Right renal cortex interstitium (tissue), 3 donors: ENCODE data around the gene PARP4. TPM values are rescaled to one million over a fixed set of nuclear protein-coding genes. Genes with fewer than 3 reads are reported as not detected.
"Not testable (repeated sequence)": the region's sequence is repeated elsewhere in the genome, so short reads cannot be mapped to it uniquely, and the experiment has no call there.

Experiments
- DNase-seq, 3 donors: peaks; one replicate each; pipeline ENCODE4 v3.0.0-alpha.2; 2013; ENCODE audit warnings: low read depth in 3 of 3, low spot score in 2 of 3
- polyA plus RNA-seq, 3 donors: library from polyadenylated mRNA; unstranded; fragments of 120-200 nt; gene quantifications; one replicate each; pipeline ENCODE4 v1.2.1, GENCODE V29; 2013; ENCODE audit not compliant: insufficient read length in 3 of 3

PARP4 gene
- polyA plus RNA-seq, 3 donors: 39.8 to 49.5 (median 48.7) TPM

- DNase-seq: not testable (repeated sequence)
These were observed 6.3 kb downstream of the PARP4 start for GRCh38 chr13:24506283-24506682.

- no peak for DNase-seq
These were observed 6.8 kb downstream of the PARP4 start for GRCh38 chr13:24505756-24506155.

- DNase-seq: no peak
These were observed 7.3 kb downstream of the PARP4 start for GRCh38 chr13:24505256-24505655.

DNA sequence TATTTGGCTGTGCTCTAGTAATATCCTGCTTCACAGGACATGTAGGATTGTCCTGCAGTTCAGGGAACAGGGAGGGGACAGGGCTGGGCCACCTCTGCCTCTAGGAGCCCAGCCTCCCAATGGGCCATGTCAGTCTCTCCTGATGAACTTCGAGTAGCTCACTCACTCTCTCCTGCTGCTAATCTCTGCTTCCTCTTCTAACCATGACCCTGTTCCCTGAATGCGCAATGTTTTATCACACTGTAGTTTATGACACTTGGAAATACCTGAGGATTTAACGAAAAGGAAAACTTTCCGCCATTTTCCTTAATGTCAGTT is 9.2 kb downstream of the PARP4 start:
- no peak for DNase-seq

- no peak for DNase-seq
These were observed 9.8 kb downstream of the PARP4 start for GRCh38 chr13:24502533-24503378.

DNA sequence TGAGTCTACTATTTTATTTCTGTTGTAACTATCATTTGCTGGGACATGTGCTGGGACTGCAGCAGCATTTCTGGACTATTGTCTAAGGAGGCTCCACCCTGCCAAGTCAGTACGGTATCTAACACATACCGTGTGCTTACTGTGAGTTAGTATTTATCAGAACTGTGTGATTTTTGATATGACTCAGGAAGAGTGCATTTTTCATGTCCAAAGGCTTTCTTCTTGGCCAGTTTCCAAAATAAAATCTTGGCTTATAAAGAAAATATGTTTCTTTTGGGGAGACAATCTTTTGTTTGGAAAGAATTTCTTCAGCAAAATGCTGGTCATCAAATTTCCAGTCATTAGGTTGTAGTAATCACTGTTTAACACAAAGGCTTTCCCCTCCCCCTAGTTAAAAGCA is 11.6 kb downstream of the PARP4 start:
- DNase-seq: no peak

DNA sequence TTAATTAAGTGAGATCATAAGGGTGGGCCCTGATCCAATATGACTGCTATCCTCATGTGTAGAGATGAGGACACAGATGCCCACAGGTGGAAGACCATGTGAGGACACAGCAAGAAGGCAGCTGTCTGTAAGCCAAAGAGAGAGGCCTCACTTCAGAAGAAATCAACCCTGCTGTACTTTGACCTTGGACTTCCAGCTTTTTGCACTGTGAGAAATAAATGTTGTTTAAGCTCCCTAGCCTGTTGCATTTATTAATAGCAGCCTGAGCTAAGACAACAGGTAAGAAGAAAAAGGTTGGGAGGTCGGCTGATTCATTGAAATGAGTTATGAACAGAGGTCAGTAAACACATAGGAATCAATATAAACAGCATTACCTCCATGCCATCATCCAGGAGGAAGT is 14.8 kb downstream of the PARP4 start:
- no peak for DNase-seq

- DNase-seq: not testable (repeated sequence)
These were observed 16.3 kb downstream of the PARP4 start for GRCh38 chr13:24496295-24496694.

GRCh38 chr13:24495151-24495729 is 17.3 kb downstream of the PARP4 start:
- DNase-seq: no peak

- no peak for DNase-seq
These were observed 19.2 kb downstream of the PARP4 start for GRCh38 chr13:24493356-24493755.

DNA sequence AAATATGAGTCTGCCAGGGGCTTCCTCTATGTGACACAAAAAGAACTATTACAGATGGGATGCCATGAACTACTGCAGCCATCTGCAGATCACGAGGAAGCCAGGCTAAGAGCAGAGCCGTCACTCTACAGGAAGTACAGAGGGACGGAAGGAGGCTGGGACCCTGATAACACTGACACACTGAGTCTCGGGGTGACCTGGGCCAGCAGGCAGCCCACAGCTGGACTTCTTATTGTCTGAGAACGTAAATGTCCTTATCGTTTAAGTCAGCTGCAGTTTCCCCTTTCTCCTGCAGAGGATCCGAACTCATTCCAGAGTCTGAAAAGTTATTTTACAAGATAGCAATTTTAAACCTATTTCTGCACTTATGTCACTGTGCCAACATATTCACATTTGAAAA is 20.7 kb downstream of the PARP4 start:
- DNase-seq: no peak

- DNase-seq: no peak
These were observed 22.9 kb downstream of the PARP4 start for GRCh38 chr13:24489721-24490120.

GRCh38 chr13:24488092-24488491 is 24.5 kb downstream of the PARP4 start:
- DNase-seq: not testable (repeated sequence)

GRCh38 chr13:24486017-24486657 is 26.4 kb downstream of the PARP4 start:
- not testable (repeated sequence) for DNase-seq

GRCh38 chr13:24473686-24474085 is 38.9 kb downstream of the PARP4 start:
- DNase-seq: no peak

DNA sequence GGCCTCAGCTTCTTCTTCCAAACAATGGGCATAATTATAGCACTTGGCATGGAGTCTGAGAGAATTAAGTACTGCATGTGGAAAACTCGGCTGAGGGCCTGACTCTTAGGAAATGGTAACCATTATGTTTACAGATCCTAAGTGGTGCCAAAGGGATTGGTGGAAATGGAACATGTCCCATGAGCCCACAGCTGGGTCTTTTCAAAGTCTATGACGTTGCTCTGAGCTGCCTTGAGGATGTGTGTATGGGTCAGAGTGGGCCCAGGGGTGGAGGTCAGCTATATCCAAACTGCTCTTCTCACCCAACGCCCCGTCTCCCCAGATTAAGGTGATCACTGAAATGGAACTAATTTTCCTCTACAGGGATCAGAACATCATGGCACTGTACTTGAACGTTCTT is 40.4 kb downstream of the PARP4 start:
- DNase-seq: not testable (repeated sequence)

DNA sequence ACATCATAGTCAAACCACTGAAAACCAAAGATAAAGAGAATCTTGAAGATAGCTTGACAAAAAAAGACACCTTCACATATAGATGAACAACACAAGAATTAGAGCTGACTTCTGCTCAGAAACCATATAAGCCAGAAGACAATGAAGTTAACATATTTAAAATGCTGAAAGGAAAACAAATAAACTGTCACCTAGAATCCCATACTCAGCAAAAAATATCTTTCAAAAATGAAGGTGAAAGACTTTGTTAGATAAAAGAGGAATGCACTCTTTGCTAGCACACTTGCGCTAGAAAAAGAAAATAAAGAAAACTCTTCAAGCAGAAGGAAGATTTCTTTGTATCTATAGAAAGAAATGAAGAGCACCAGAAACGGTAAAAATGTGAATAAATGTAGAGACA is 49.5 kb downstream of the PARP4 start:
- no peak for DNase-seq

DNA sequence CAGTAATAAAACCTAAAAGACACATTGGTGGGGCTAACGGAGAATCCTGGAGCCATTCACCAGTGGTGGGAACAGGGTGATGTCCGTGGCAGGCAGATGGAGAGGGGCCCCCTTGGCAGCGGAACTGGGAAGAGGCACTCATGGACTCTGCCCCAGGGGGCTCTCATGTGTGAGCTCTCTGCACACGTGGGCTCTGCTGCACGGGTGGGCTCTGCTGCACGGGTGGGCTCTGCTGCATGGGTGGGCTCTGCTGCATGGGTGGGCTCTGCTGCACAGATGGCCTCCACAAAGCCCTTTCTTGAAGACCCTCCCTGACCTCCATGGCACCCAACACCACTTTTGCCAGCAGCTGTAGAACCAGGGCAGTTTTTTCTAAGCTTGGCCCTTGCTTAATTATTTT is 52.3 kb downstream of the PARP4 start:
- no peak for DNase-seq

DNA sequence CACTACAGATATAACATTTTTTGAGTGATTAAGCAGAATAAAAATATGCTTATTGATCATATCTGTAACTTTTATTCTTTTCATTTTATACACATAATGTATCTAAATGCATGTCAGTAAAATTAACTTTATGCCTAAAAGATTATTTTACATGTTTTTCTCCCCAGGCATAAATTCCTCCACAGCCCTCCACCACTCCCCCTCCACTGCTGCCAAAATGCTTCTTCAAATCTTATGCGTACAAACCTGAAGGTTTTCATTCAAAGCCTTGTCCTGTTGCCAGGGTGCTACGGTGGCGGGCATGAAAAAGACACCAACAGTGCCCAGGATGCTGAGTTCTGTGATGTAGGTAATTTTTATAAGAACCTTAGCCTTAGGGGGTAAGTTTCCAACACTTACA is 52.9 kb downstream of the PARP4 start:
- no peak for DNase-seq

DNA sequence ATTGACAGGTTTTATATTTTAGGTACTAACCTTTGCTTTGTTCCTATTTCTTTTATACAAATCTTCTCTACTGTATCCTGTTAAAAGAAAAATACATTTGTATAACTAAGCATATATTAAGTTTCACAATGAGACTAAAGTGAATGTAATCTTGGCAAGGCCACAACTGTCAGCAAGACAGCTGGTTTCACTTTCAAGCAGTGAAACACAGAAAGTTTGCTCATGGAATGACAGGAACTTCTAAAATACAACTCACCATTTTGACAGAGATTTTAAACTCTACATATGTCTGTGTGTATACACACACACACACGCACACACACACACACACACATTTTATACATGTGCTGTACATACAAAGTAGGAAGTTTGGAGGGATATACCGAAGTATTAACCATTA is 53.3 kb downstream of the PARP4 start:
- DNase-seq: no peak

DNA sequence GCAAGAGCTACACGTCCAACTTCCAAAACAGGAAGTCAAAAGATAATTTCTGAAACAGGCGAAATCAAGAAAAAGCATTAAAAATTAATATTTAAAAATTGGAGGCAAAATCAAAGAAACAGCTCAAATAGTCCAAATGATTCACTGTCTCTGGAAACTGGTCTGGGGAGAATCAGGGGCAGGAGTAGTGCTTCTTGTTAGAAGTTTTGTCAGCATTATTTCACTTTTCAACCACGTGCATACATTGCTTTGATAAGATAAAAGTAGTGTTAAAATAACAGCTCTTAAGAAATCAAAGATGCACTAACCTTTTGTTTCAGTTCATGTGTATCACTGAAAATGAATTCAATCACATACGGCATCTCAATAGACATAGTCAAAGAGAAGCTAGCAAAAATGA is 53.8 kb downstream of the PARP4 start:
- DNase-seq: no peak

GRCh38 chr13:24456396-24456795 is 56.2 kb downstream of the PARP4 start:
- no peak for DNase-seq
